ENCODE data around the gene MKI67.

Gene MKI67

GRCh38 chr10:128064108-128064969 lies 61.9 kb downstream of the MKI67 start:
- DNase-seq, result peak; percentile 66

- no peak for DNase-seq
Measured at GRCh38 chr10:128063736-128064107, 62.5 kb downstream of the MKI67 start.

GRCh38 chr10:128062881-128063563 lies 63.2 kb downstream of the MKI67 start:
- DNase-seq, result no peak

DNA sequence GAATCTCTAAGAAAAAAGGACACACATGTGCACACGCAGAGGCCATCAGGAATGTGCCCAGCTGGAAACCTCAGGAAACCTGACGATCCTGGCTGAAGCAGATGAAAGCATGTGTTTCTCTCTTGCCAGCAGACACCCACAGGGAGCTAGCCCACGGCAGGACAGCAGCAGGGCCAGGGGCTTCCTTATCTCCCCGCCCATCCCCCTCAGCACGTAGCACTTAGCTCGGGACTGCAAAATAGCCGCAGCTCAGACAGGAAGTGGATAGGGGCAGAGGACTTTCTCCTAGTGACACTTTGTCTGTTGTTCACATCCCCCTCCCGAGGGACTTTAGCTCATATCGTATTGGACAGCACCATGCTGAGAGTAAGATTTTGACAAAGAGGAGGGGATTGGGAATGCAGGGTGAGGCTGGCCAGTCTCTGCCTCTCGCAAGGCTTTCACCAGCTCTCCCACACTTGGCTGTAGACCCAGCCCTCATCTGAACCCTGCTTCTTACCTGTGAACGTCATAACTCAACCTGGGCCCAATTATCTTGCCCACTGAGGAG lies 63.8 kb downstream of the MKI67 start:
- no peak for DNase-seq

DNA sequence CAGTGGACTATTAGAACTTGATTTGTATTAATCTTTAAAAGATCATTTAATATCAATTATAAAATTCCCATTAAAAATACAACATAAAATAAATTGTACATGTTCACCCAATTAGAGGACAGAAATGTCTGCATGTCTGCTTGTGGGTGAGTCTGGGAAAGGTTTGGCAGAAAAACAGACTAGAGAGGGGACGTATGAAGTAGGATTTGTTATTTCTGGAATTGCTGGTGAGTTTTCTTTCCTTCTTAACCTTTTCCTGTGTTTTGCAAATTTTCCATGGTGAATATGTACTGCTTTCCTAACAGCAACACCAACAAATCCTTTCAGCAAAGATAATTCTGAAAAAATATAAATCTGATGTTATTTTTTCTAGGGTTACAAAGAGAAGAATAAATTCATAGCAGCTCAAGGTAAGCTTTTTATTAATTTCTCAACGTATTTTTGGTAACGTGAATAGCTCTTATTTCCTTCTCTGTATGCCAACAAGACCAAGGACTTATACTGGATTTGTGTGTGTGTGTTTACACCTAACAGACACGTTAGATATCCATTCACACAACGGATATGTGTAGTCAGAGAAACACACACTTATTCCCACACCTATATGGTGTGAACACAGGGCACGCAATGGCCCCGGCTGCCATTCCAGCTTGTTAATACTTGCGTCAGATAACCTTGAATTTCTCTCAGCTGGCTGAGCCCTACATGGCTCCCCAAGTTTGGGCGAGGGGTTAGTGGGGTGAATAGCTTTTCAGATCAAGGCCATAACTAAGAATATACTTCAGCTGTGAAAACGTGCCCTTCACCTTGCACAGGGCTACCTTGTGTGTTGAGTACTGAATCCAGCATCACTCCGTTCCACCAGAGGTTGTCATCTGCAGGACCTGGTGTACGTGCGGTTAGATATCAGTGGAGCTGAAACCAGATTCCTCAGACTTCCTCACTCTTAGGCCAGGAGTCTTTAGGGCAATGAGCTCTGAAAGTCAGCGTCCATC lies 64.6 kb downstream of the MKI67 start:
- DNase-seq, result no peak

DNA sequence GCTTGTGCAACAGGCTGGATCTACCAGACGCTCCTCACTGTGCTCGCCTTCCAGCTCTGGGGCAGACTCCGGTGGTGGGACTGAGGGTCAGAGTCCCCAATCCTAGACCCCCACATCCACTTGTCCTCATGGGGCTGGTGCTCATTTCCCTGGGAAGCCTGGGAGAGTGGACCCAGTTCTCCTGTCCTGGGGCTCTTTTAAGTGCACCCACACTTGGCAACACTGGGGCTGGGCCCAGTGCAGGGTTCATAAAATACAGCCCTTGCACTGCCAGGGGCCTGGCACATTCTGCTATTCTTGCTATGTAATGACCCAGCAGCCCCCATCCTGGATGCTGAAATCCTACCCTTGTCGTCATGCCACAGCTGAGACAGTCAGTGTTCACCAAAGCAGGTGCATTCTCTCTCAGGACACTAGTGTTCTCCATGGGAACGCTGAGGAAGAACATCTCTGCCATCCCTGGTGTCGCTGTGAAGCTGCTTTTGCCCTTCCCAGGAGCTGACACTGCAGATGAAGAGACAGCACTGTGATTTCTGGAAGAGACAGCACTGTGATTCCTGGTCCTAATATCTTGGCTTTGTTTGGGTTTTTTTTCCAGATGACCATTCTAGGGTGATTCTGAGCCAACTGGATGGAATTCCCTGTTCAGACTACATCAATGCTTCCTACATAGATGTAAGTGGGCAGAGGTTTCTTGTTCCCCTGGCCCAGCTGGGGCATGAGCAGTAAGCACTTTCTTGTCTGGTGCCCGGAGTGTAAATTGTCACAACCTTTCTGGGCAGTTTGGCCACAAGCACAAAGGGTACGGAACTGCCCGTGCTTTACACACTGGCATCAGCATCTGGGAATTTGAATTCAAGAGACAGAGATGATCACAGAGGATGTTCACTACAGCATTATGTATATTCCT lies 65.6 kb downstream of the MKI67 start:
- no peak for DNase-seq

GRCh38 chr10:128059982-128060293 lies 66.3 kb downstream of the MKI67 start:
- no peak for DNase-seq

GRCh38 chr10:128059266-128059981 lies 66.8 kb downstream of the MKI67 start:
- no peak for DNase-seq

DNA sequence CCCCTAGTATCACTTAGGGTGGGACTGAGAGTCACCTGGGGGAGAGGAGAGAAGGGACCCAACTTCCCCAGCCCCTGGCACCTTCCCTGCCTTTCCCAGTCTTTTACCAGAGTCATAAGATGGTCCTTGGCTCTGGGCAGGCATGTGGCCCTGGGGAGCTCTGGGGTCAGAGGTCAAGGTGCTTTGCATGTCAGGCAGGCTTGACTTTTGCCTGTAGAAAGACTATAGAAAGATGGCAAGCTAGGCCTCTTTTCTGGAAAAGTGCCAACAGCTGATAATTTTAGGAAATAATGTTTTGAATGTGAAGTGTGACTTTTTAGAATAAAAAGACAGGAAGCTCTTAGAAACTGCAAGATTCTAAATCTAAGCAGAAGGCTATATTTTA lies 67.5 kb downstream of the MKI67 start:
- no peak for DNase-seq

- no peak for DNase-seq
Measured at GRCh38 chr10:128058106-128058749, 68.0 kb downstream of the MKI67 start.

DNA sequence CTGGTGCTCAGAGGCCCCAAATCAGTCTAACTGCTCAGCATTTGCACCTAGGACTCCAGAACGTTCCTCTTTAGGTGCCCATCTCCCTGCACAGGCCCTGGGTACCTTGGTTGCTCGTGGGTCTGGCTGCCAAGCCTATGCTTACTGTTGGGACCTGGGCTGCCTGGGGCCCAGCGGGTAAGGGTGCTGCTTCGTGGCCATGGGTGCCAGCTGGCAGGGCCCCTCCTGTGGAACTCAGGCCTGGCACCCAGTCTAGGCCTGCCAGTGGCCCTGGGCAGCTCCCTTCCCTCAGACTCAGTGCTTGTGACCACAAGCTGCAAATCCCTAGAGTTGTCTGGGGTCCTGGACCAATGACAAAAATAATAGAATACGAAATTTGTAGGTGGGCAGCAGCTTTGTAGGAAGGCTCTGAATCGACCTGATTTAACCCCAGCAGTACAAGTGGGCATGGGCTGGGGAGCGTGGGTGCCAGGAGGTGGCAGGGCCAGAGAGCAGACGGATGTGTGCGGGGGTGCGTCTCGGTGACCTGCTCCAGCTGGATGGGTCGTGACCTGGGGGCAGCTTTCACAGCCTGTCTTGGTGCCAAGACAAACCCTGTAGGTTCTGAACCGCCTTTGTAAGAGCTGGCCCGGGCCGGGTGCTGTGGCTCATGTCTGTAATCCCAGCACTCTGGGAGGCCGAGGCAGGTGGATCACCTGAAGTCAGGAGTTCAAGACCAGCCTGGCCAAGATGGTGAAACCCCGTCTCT lies 69.7 kb downstream of the MKI67 start:
- no peak for DNase-seq

- DNase-seq, result no peak
Measured at GRCh38 chr10:128055061-128055868, 71.0 kb downstream of the MKI67 start.

DNA sequence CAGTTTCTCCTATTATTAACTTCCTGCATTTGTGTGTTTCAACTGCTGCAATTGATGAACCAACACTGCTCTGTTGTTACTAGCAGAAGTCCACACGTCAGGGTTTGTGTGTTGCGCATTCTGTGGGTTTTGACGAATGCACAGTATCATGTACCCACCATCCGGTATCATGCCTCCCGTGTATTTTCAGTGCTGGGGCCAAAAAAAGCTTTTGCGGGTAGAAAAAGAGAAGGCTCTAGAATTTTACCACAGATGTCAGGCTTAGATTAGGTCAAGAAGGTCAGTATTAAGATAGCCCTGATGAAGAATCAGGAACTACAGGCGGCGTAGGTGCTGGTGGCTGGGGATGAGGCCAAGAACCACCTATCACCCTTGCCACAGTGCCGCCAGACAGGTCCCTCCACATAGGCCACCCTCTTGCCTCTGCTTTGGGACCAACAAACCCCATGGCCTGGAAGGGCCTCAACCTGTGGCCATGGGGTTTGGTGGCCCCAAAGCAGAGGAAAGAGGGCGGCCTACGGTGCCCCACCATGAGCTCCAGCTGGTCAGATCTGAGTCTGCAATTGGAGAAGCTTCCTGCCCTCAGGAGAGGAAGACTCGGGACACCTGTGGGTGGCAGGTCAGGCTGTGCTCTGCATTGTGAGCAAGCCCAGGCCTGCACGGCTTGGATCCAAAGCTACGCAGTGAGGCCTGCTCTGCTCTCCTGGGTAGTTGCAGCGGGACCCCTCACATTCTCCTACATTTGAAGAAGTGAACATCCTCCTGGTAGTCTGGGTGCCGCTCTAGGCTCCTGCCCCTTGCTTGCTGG lies 71.9 kb downstream of the MKI67 start:
- no peak for DNase-seq

DNA sequence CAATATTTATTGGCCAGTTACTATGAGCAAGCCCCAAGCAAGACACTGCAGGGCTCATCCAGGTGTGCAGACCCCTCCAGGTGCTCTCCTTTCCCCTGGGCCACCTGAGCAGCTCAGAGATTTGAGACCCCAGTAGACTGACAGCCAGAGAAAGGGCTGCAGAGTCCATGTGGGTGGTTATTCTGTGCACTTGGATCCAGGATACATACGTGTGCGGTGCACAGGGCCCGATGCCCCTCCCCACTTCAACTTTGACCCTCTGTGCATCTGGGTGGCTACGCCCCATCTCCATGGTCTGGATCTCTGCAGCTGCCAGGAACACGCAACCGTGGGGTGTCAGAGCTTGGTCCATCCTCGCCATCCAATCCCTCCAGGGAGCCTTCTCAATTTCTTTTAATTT lies 72.9 kb downstream of the MKI67 start:
- DNase-seq, result no peak

DNA sequence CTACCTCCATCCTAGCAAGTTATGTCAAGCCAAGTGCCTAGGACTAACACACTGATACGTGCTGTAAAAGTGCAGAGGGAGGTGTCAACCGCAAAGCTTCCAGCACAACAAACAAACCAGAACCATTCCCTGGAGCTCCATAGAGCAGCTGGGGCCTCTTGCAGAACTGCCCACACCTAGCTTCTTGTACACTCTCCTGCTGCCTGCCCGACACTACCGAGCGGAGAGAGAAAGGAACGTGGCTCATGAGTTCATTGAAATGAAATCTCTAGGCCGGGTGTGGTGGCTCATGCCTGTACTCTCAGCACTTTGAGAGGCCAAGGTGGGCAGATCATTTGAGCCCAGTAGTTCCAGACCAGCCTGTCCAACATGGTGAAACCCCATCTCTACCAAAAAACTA lies 73.5 kb downstream of the MKI67 start:
- no peak for DNase-seq

- no peak for DNase-seq
Measured at GRCh38 chr10:128051548-128051947, 74.7 kb downstream of the MKI67 start.

DNA sequence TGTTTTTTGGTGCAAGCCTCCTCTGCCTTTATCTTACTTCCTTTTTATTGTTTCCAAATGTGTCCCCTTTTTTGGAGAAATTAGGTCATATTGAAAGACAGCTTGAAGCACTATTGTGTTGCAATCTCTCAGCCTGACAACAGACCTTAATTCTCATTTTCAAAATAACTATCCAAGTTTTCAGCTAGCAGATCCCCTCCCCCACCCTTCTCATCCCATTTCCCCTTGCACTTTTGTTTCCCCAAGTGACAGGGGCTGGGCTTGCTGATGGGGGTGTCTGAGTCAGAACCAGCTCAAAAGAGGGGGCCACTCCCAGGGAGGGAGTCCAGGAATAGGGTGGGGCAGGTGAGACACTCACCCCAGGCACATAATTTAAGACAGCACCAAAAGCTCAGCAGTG lies 75.3 kb downstream of the MKI67 start:
- no peak for DNase-seq

- no peak for DNase-seq
Measured at GRCh38 chr10:128050121-128050516, 76.1 kb downstream of the MKI67 start.
